WTC11 (cell line): ENCODE results near the gene TDRD9. TPM values are rescaled to one million over a fixed set of nuclear protein-coding genes. Genes with fewer than 3 reads are reported as not detected.

Source experiments
- ATAC-seq: fragments of 200-7000 bp; cut with Tn5 transposase; 2 replicates; pipeline ENCODE4 v1.10.0; 2021; ENCODE audit warnings: mild to moderate bottlenecking, moderate library complexity
- CTCF ChIA-PET: fragments of 300-600 bp; sonication (Branson Sonifier 250); formaldehyde crosslinking; loops from one replicate; lab custom pipeline; 2021; ENCODE audit warnings: antibody characterized with exemption; lab: Charles Lee
- POLR2A ChIA-PET: fragments of 350-600 bp; sonication (Branson Sonifier 250); formaldehyde crosslinking; loops from one replicate; lab custom pipeline; 2021; ENCODE audit warnings: antibody characterized with exemption; lab: Charles Lee
- DNase-seq: peaks from one replicate; pipeline ENCODE4 v3.0.0; 2021; ENCODE audit warnings: low spot score
- H3K27ac Mint-ChIP-seq: 2 replicates; pipeline ENCODE4 v1.8.0; 2021; ENCODE audit warnings: mixed read lengths
- H3K27me3 Mint-ChIP-seq: 2 replicates; pipeline ENCODE4 v1.8.0; 2021; ENCODE audit warnings: low read depth, mild to moderate bottlenecking, moderate library complexity, mixed read lengths
- H3K36me3 Mint-ChIP-seq: 2 replicates; pipeline ENCODE4 v1.8.0; 2021; ENCODE audit warnings: mixed read lengths
- H3K4me1 Mint-ChIP-seq: 2 replicates; pipeline ENCODE4 v1.8.0; 2022; ENCODE audit warnings: mixed read lengths
- H3K4me3 Mint-ChIP-seq: 2 replicates; pipeline ENCODE4 v1.8.0; 2021; ENCODE audit warnings: mild to moderate bottlenecking, moderate library complexity, mixed read lengths
- H3K9me3 Mint-ChIP-seq: 2 replicates; pipeline ENCODE4 v1.8.0; 2021; ENCODE audit warnings: mixed read lengths
- AFF4 ChIP-seq: sonication (generic); formaldehyde crosslinking; IDR thresholded peaks from 2 replicates; pipeline ENCODE4 v1.8.1; 2023; ENCODE audit warnings: mild to moderate bottlenecking, missing genetic modification reagents, borderline replicate concordance
- CBFB ChIP-seq: sonication (generic); formaldehyde crosslinking; IDR thresholded peaks from 2 replicates; pipeline ENCODE4 v1.8.1; 2022; ENCODE audit warnings: mild to moderate bottlenecking, low read depth, missing genetic modification reagents
- CREM ChIP-seq: sonication (generic); formaldehyde crosslinking; IDR thresholded peaks from 2 replicates; pipeline ENCODE4 v1.8.1; 2022; ENCODE audit warnings: mild to moderate bottlenecking, missing genetic modification reagents, moderate library complexity
- EMX1 ChIP-seq: fragments of 250-450 bp; sonication (Bioruptor Pico); IDR thresholded peaks from 2 replicates; pipeline ENCODE4 v1.8.0; 2021; ENCODE audit warnings: mild to moderate bottlenecking
- ESRRA ChIP-seq: sonication (generic); formaldehyde crosslinking; IDR thresholded peaks from 2 replicates; pipeline ENCODE4 v1.8.1; 2022; ENCODE audit warnings: mild to moderate bottlenecking, missing genetic modification reagents, borderline replicate concordance
- HMGA2 ChIP-seq: fragments of 250-450 bp; sonication (Bioruptor Pico); IDR thresholded peaks from 2 replicates; pipeline ENCODE4 v1.4.0; 2021; ENCODE audit warnings: mild to moderate bottlenecking, moderate library complexity
- IRF1 ChIP-seq: sonication (generic); formaldehyde crosslinking; IDR thresholded peaks from 2 replicates; pipeline ENCODE4 v1.8.0; 2023; ENCODE audit warnings: missing genetic modification reagents
- JAZF1 ChIP-seq: fragments of 250-450 bp; sonication (Bioruptor Pico); IDR thresholded peaks from 2 replicates; pipeline ENCODE4 v1.9.0; 2021; ENCODE audit warnings: moderate library complexity, mild to moderate bottlenecking, inconsistent platforms
- NFATC4 ChIP-seq: fragments of 250-450 bp; sonication (Bioruptor Pico); IDR thresholded peaks from 2 replicates; pipeline ENCODE4 v1.9.0; 2021; ENCODE audit warnings: mild to moderate bottlenecking
- NFE2L1 ChIP-seq: sonication (generic); formaldehyde crosslinking; IDR thresholded peaks from 2 replicates; pipeline ENCODE4 v1.8.1; 2023; ENCODE audit warnings: missing genetic modification reagents
- RELA ChIP-seq: sonication (generic); formaldehyde crosslinking; IDR thresholded peaks from 2 replicates; pipeline ENCODE4 v1.8.1; 2022; ENCODE audit warnings: missing genetic modification reagents, mild to moderate bottlenecking, borderline replicate concordance
- SMAD4 ChIP-seq: sonication (generic); formaldehyde crosslinking; IDR thresholded peaks from 2 replicates; pipeline ENCODE4 v1.8.0; 2022; ENCODE audit warnings: mild to moderate bottlenecking, missing genetic modification reagents
- ZNF121 ChIP-seq: sonication (generic); formaldehyde crosslinking; IDR thresholded peaks from 2 replicates; pipeline ENCODE4 v1.8.0; 2023; ENCODE audit warnings: missing genetic modification reagents
- ZNF219 ChIP-seq: sonication (generic); formaldehyde crosslinking; IDR thresholded peaks from 2 replicates; pipeline ENCODE4 v1.8.0; 2023; ENCODE audit warnings: missing genetic modification reagents, mild to moderate bottlenecking, borderline replicate concordance
- ZNF532 ChIP-seq: fragments of 250-450 bp; sonication (Bioruptor Pico); IDR thresholded peaks from 2 replicates; pipeline ENCODE4 v1.9.0; 2021; ENCODE audit warnings: mild to moderate bottlenecking, borderline replicate concordance
- ZNF671 ChIP-seq: fragments of 250-450 bp; sonication (Bioruptor Pico); IDR thresholded peaks from 2 replicates; pipeline ENCODE4 v1.8.0; 2021; ENCODE audit warnings: mild to moderate bottlenecking
- total RNA-seq: library from RNA; stranded (reverse); gene quantifications from 3 replicates; pipeline ENCODE4 v1.2.3, GENCODE V29; 2021
- TF ChIP-seq, protein P1 (sequence below): sonication (generic); formaldehyde crosslinking; conservative IDR thresholded peaks from 2 replicates; pipeline ENCODE4 v1.8.1; 2022; ENCODE audit warnings: mild to moderate bottlenecking, missing genetic modification reagents
- TF ChIP-seq, protein P2 (sequence below): sonication (generic); formaldehyde crosslinking; IDR thresholded peaks from 2 replicates; pipeline ENCODE4 v1.8.1; 2023; ENCODE audit warnings: mild to moderate bottlenecking, missing genetic modification reagents
- TF ChIP-seq, protein P3 (sequence below): sonication (generic); formaldehyde crosslinking; IDR thresholded peaks from 2 replicates; pipeline ENCODE4 v1.8.0; 2023; ENCODE audit warnings: missing genetic modification reagents, mild to moderate bottlenecking, borderline replicate concordance

Gene TDRD9
- total RNA-seq, 1 experiment from 2014 or later = 0.17 TPM

DNA sequence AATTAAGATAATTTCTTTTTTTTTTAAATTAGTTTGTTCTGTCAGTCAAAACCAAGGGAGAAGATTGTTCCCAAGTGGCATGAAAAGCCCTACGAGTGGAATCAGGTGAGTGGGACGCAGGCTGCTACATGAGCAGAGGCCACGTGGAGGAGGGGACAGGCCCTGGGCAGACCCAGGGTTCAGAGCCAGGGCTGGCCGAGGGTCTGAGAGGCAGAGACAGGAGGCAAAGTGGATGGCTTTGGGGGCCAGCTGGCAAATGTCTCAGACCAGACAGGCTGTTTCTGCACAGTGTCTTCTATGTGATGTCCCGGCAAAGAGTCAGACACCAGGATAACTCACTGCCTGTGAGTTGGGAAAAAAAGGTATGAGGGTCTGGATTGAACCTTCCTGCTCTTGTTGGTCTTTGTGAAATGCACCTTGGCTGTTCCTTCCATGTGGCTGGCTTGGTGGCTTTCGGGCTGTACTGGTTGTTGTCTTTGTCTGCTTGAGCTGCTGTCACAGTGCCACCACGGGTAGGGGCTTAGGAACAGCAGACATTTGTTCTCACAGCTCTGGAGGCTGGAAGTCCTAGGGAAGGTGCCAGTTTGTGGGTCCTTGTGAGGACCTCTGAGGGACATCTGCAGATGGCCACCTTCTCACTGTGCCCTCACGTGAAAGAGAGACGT lies 121.5 kb downstream of the TDRD9 start (continued):
- no peak for TF ChIP-seq ZNF532
- no peak for TF ChIP-seq CREM
- TF ChIP-seq ZNF121 = no peak
- TF ChIP-seq AFF4 (CRISPR knock-in tag) = no peak
- no peak for TF ChIP-seq NFE2L1
- no peak for TF ChIP-seq ESRRA
- TF ChIP-seq, all 79 proteins: peak for 0

DNA sequence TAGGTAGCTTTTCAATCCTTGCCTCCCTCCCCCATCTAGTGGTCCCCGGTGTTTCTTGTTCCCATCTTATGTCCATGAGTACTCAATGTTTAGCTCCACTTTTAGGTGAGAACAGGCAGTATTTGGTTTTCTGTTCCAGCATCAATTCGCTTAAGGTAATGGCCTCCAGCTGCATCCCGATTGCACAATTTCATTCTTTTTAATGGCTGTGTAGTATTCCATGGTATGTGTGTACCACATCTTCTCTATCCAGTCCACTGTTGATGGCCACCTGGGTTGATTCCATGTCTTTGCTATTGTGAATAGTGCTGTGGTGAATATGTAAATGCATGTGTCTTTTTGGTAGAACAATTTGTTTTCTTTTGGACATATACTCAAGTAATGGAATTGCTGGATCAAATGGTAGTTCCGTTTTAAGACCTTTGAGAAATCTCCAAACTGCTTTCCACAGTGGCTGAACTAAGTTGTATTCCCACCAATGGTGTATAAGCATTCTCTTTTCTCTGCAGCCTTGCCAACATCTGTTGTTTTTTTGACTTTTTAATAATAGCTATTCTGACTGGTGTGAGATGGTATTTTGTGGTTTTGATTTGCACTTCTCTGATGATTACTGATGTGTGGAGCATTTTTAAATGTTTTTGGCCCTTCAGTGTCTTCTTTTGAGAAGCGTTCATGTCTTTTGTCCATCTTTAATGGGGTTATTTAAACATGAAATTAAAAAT lies 123.0 kb downstream of the TDRD9 start:
- peaks cover 8% of the 10 kb centered on the region for H3K9me3 Mint-ChIP-seq
- DNase-seq (no peak), ATAC-seq (no peak)
- ChIA-PET CTCF (interaction anchor here (0.6 to 1.2 kb wide), 2 partner anchors 35 to 468 kb away, joined by 3 read pairs; no protein-coding TSS in a partner anchor), POLR2A (no interaction called here)
- H3K4me3 Mint-ChIP-seq = no peak overlapping the region
- no peak overlapping the region for H3K27ac Mint-ChIP-seq
- no peaks in the 10 kb centered on the region for H3K36me3 Mint-ChIP-seq
- H3K27me3 Mint-ChIP-seq = peaks cover 2% of the 10 kb centered on the region; the same call in 1 of the 2 replicates
- H3K4me1 Mint-ChIP-seq = no peaks in the 10 kb centered on the region
- no peak for TF ChIP-seq EMX1 (CRISPR knock-in tag)
- TF ChIP-seq JAZF1 = no peak
- TF ChIP-seq NFATC4 = no peak
- TF ChIP-seq RELA (CRISPR knock-in tag) = no peak
- TF ChIP-seq, protein P1, sequence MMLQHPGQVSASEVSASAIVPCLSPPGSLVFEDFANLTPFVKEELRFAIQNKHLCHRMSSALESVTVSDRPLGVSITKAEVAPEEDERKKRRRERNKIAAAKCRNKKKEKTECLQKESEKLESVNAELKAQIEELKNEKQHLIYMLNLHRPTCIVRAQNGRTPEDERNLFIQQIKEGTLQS (CRISPR knock-in tag) = no peak
- no peak for TF ChIP-seq ZNF671 (CRISPR knock-in tag)
- TF ChIP-seq, protein P2, sequence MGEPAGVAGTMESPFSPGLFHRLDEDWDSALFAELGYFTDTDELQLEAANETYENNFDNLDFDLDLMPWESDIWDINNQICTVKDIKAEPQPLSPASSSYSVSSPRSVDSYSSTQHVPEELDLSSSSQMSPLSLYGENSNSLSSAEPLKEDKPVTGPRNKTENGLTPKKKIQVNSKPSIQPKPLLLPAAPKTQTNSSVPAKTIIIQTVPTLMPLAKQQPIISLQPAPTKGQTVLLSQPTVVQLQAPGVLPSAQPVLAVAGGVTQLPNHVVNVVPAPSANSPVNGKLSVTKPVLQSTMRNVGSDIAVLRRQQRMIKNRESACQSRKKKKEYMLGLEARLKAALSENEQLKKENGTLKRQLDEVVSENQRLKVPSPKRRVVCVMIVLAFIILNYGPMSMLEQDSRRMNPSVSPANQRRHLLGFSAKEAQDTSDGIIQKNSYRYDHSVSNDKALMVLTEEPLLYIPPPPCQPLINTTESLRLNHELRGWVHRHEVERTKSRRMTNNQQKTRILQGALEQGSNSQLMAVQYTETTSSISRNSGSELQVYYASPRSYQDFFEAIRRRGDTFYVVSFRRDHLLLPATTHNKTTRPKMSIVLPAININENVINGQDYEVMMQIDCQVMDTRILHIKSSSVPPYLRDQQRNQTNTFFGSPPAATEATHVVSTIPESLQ (CRISPR knock-in tag) = no peak
- TF ChIP-seq, protein P3, sequence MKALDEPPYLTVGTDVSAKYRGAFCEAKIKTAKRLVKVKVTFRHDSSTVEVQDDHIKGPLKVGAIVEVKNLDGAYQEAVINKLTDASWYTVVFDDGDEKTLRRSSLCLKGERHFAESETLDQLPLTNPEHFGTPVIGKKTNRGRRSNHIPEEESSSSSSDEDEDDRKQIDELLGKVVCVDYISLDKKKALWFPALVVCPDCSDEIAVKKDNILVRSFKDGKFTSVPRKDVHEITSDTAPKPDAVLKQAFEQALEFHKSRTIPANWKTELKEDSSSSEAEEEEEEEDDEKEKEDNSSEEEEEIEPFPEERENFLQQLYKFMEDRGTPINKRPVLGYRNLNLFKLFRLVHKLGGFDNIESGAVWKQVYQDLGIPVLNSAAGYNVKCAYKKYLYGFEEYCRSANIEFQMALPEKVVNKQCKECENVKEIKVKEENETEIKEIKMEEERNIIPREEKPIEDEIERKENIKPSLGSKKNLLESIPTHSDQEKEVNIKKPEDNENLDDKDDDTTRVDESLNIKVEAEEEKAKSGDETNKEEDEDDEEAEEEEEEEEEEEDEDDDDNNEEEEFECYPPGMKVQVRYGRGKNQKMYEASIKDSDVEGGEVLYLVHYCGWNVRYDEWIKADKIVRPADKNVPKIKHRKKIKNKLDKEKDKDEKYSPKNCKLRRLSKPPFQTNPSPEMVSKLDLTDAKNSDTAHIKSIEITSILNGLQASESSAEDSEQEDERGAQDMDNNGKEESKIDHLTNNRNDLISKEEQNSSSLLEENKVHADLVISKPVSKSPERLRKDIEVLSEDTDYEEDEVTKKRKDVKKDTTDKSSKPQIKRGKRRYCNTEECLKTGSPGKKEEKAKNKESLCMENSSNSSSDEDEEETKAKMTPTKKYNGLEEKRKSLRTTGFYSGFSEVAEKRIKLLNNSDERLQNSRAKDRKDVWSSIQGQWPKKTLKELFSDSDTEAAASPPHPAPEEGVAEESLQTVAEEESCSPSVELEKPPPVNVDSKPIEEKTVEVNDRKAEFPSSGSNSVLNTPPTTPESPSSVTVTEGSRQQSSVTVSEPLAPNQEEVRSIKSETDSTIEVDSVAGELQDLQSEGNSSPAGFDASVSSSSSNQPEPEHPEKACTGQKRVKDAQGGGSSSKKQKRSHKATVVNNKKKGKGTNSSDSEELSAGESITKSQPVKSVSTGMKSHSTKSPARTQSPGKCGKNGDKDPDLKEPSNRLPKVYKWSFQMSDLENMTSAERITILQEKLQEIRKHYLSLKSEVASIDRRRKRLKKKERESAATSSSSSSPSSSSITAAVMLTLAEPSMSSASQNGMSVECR (CRISPR knock-in tag) = no peak
- TF ChIP-seq IRF1 (CRISPR knock-in tag) = no peak
- no peak for TF ChIP-seq CBFB (CRISPR knock-in tag)
- TF ChIP-seq HMGA2 (CRISPR knock-in tag) = no peak
- TF ChIP-seq SMAD4 (CRISPR knock-in tag) = no peak
- TF ChIP-seq ZNF219 = no peak
